Measurements from ENCODE around the gene LSAMP.

The LSAMP gene

DNA sequence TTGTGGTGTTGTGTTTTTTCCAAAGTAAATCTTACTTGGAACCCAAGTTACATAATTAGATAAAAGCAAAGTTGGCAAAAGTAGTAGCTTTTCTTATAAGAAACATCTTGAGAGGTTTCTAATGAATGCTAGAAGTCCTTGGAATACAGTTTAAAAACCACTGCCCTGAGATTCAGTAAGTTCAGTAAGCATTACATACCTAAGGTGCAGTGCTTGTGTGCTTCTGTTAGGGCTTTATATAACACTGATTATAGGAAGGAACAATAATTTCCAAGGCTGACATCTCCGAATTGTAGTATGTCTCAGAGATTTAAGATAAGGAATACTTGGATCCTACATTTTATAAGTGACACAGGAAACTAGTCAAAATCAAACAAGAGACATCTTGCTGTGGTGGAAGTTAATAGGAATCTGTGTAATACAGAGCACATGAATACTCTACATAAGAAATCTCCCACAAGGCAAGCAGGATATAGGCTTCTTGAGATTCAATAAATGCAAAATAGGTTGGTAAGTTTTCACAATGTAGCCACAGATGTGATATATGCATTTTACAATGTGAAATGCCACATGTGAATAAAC, 268.2 kb downstream of the LSAMP start:
- H3K18ac ChIP-seq (ENCODE audit: low read depth in 1 of 2, low read length in 2 of 2) = no peak overlapping the region
- no peak overlapping the region for H2AFZ ChIP-seq (ENCODE audit: low read depth, low read length)
- WGBS = no CpG with 5 or more reads among the region's 1 CpG
- H3K27ac ChIP-seq (ENCODE audit: low read length, poor library complexity, severe bottlenecking) = no peak overlapping the region
- DNase-seq = no peak
- peaks cover 3% of the 10 kb centered on the region for H3K79me1 ChIP-seq (replicated peaks; ENCODE audit: low read length, poor library complexity, severe bottlenecking)
- no peak overlapping the region for H4K8ac ChIP-seq (ENCODE audit: low read length)
- H2AK5ac ChIP-seq (ENCODE audit: low read length, severe bottlenecking) = no peak overlapping the region
- H3K36me3 ChIP-seq (ENCODE audit: control insufficient read depth in 1 of 2, insufficient read depth in 2 of 2, low read depth in 1 of 2, low read length in 2 of 2) = no peaks in the 10 kb centered on the region
- H2BK15ac ChIP-seq (ENCODE audit: low read depth, poor library complexity, severe bottlenecking) = no peak overlapping the region
- H3K4me3 ChIP-seq (ENCODE audit: insufficient read depth in 1 of 2, low read depth in 1 of 2, low read length in 2 of 2) = no peak overlapping the region
- H2BK120ac ChIP-seq (ENCODE audit: low read depth, low read length) = no peak overlapping the region
- no peaks in the 10 kb centered on the region for H3K9me3 ChIP-seq (ENCODE audit: control insufficient read depth, low read length)
- H3K27me3 ChIP-seq (ENCODE audit: control insufficient read depth in 1 of 2, insufficient read depth in 1 of 2, low read length in 2 of 2) = no peaks in the 10 kb centered on the region
- no peak overlapping the region for H4K91ac ChIP-seq (ENCODE audit: low read length)
- no peak overlapping the region for H3K4me2 ChIP-seq (ENCODE audit: low read length, poor library complexity, severe bottlenecking)
- no peaks in the 10 kb centered on the region for H3K4me1 ChIP-seq (ENCODE audit: control insufficient read depth, insufficient read depth, low read depth, low read length)
- no peak overlapping the region for H3K14ac ChIP-seq (ENCODE audit: low read length in 2 of 2)
- no peak overlapping the region for H3K9ac ChIP-seq (ENCODE audit: low read length)
- H2BK12ac ChIP-seq (ENCODE audit: low read length in 2 of 2) = no peak overlapping the region
- no peak overlapping the region for H3K23ac ChIP-seq (ENCODE audit: low read length in 2 of 2)
- no peak overlapping the region for H3K4ac ChIP-seq (ENCODE audit: low read depth in 1 of 2, low read length in 2 of 2)
- H2BK5ac ChIP-seq (ENCODE audit: low read depth, low read length, poor library complexity, severe bottlenecking) = no peak overlapping the region

DNA sequence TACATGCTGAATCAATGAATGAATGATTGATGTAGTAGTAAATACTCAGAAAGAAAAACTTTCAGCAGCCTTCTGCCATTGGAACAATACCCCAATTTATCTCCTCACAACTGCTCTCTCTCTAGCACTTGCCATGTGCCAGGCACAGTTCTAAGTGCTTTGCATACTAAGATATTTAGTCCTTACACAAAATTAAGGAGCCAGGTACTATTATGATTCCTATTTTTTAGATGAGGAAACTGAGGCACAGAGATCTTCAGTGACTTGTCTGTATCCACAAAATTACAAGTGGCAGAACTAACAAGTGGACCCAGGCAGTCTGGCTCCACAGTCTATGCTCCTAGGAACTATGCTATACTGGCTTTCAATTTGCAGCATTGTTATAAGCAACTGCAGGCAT, 279.2 kb downstream of the LSAMP start:
- Histone ChIP-seq H3K79me1 (replicated peaks; ENCODE audit: low read length, poor library complexity, severe bottlenecking) (peaks cover 9% of the 10 kb centered on the region), H3K36me3 (ENCODE audit: control insufficient read depth in 1 of 2, insufficient read depth in 2 of 2, low read depth in 1 of 2, low read length in 2 of 2) (no peaks in the 10 kb centered on the region), H4K91ac (ENCODE audit: low read length) (no peak overlapping the region), H3K14ac (ENCODE audit: low read length in 2 of 2) (no peak overlapping the region), H3K23ac (ENCODE audit: low read length in 2 of 2) (no peak overlapping the region), H2BK15ac (ENCODE audit: low read depth, poor library complexity, severe bottlenecking) (no peak overlapping the region), H3K4me3 (ENCODE audit: insufficient read depth in 1 of 2, low read depth in 1 of 2, low read length in 2 of 2) (no peak overlapping the region), H3K4ac (ENCODE audit: low read depth in 1 of 2, low read length in 2 of 2) (no peak overlapping the region), H3K4me2 (ENCODE audit: low read length, poor library complexity, severe bottlenecking) (no peak overlapping the region), H2AK5ac (ENCODE audit: low read length, severe bottlenecking) (no peak overlapping the region), H2BK120ac (ENCODE audit: low read depth, low read length) (no peak overlapping the region), H3K9me3 (ENCODE audit: control insufficient read depth, low read length) (no peaks in the 10 kb centered on the region), H3K27ac (ENCODE audit: low read length, poor library complexity, severe bottlenecking) (no peak overlapping the region), H3K27me3 (ENCODE audit: control insufficient read depth in 1 of 2, insufficient read depth in 1 of 2, low read length in 2 of 2) (no peaks in the 10 kb centered on the region), H4K8ac (ENCODE audit: low read length) (no peak overlapping the region), H3K9ac (ENCODE audit: low read length) (no peak overlapping the region), H3K4me1 (ENCODE audit: control insufficient read depth, insufficient read depth, low read depth, low read length) (peaks cover 1% of the 10 kb centered on the region), H2BK5ac (ENCODE audit: low read depth, low read length, poor library complexity, severe bottlenecking) (no peak overlapping the region), H2BK12ac (ENCODE audit: low read length in 2 of 2) (no peak overlapping the region), H3K18ac (ENCODE audit: low read depth in 1 of 2, low read length in 2 of 2) (no peak overlapping the region), H2AFZ (ENCODE audit: low read depth, low read length) (no peak overlapping the region)
- DNase-seq = no peak

- Histone ChIP-seq H3K4me1 (ENCODE audit: control insufficient read depth, insufficient read depth, low read depth, low read length) (peaks cover 1% of the 10 kb centered on the region), H3K4me2 (ENCODE audit: low read length, poor library complexity, severe bottlenecking) (no peak overlapping the region), H2BK5ac (ENCODE audit: low read depth, low read length, poor library complexity, severe bottlenecking) (no peak overlapping the region), H3K27me3 (ENCODE audit: control insufficient read depth in 1 of 2, insufficient read depth in 1 of 2, low read length in 2 of 2) (no peaks in the 10 kb centered on the region), H3K4ac (ENCODE audit: low read depth in 1 of 2, low read length in 2 of 2) (no peak overlapping the region), H3K9me3 (ENCODE audit: control insufficient read depth, low read length) (no peaks in the 10 kb centered on the region), H3K18ac (ENCODE audit: low read depth in 1 of 2, low read length in 2 of 2) (no peak overlapping the region), H4K91ac (ENCODE audit: low read length) (no peak overlapping the region), H2BK120ac (ENCODE audit: low read depth, low read length) (no peak overlapping the region), H3K4me3 (ENCODE audit: insufficient read depth in 1 of 2, low read depth in 1 of 2, low read length in 2 of 2) (no peak overlapping the region), H3K36me3 (ENCODE audit: control insufficient read depth in 1 of 2, insufficient read depth in 2 of 2, low read depth in 1 of 2, low read length in 2 of 2) (no peaks in the 10 kb centered on the region), H4K8ac (ENCODE audit: low read length) (no peak overlapping the region), H3K27ac (ENCODE audit: low read length, poor library complexity, severe bottlenecking) (no peak overlapping the region), H3K9ac (ENCODE audit: low read length) (no peak overlapping the region), H3K23ac (ENCODE audit: low read length in 2 of 2) (no peak overlapping the region), H2BK12ac (ENCODE audit: low read length in 2 of 2) (no peak overlapping the region), H2AK5ac (ENCODE audit: low read length, severe bottlenecking) (no peak overlapping the region), H2AFZ (ENCODE audit: low read depth, low read length) (no peak overlapping the region), H2BK15ac (ENCODE audit: low read depth, poor library complexity, severe bottlenecking) (no peak overlapping the region), H3K79me1 (replicated peaks; ENCODE audit: low read length, poor library complexity, severe bottlenecking) (peaks cover 9% of the 10 kb centered on the region), H3K14ac (ENCODE audit: low read length in 2 of 2) (no peak overlapping the region)
- DNase-seq = no peak
Measured at GRCh38 chr3:116165641-116166040, 279.6 kb downstream of the LSAMP start.

DNA sequence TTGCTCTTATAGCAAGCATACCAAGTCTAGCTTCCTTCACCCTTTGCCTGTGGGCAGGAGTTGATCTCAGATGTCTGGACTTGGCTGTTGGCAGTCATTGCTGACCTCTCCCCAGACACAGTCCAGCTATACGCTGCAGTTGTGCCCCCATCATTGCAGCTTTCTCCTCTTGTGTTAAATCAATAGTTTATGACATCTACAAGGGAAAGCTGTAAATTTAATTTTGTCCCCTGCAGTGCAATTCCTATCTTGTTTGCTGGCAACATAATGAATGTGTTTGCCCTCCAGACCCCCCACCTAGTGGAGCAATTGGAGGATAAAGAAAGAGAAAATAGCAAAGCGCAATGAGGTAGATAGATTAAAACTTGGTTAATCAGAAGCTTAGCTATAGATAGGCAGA, 280.2 kb downstream of the LSAMP start:
- peaks cover 9% of the 10 kb centered on the region for H3K79me1 ChIP-seq (replicated peaks; ENCODE audit: low read length, poor library complexity, severe bottlenecking)
- no peaks in the 10 kb centered on the region for H3K27me3 ChIP-seq (ENCODE audit: control insufficient read depth in 1 of 2, insufficient read depth in 1 of 2, low read length in 2 of 2)
- H2BK120ac ChIP-seq (ENCODE audit: low read depth, low read length) = no peak overlapping the region
- no peak overlapping the region for H2BK15ac ChIP-seq (ENCODE audit: low read depth, poor library complexity, severe bottlenecking)
- no peak for DNase-seq
- H2BK5ac ChIP-seq (ENCODE audit: low read depth, low read length, poor library complexity, severe bottlenecking) = no peak overlapping the region
- peaks cover 1% of the 10 kb centered on the region for H3K4me1 ChIP-seq (ENCODE audit: control insufficient read depth, insufficient read depth, low read depth, low read length)
- H3K14ac ChIP-seq (ENCODE audit: low read length in 2 of 2) = no peak overlapping the region
- H3K27ac ChIP-seq (ENCODE audit: low read length, poor library complexity, severe bottlenecking) = no peak overlapping the region
- H2AFZ ChIP-seq (ENCODE audit: low read depth, low read length) = no peak overlapping the region
- no peak overlapping the region for H2BK12ac ChIP-seq (ENCODE audit: low read length in 2 of 2)
- WGBS = no CpG with 5 or more reads among the region's 2 CpGs
- no peaks in the 10 kb centered on the region for H3K36me3 ChIP-seq (ENCODE audit: control insufficient read depth in 1 of 2, insufficient read depth in 2 of 2, low read depth in 1 of 2, low read length in 2 of 2)
- H3K23ac ChIP-seq (ENCODE audit: low read length in 2 of 2) = no peak overlapping the region
- no peak overlapping the region for H3K9ac ChIP-seq (ENCODE audit: low read length)
- no peaks in the 10 kb centered on the region for H3K9me3 ChIP-seq (ENCODE audit: control insufficient read depth, low read length)
- no peak overlapping the region for H4K8ac ChIP-seq (ENCODE audit: low read length)
- no peak overlapping the region for H3K18ac ChIP-seq (ENCODE audit: low read depth in 1 of 2, low read length in 2 of 2)
- no peak overlapping the region for H4K91ac ChIP-seq (ENCODE audit: low read length)
- no peak overlapping the region for H2AK5ac ChIP-seq (ENCODE audit: low read length, severe bottlenecking)
- no peak overlapping the region for H3K4me2 ChIP-seq (ENCODE audit: low read length, poor library complexity, severe bottlenecking)
- no peak overlapping the region for H3K4me3 ChIP-seq (ENCODE audit: insufficient read depth in 1 of 2, low read depth in 1 of 2, low read length in 2 of 2)
- H3K4ac ChIP-seq (ENCODE audit: low read depth in 1 of 2, low read length in 2 of 2) = no peak overlapping the region

Measured in mesenchymal stem cell (in vitro differentiated cells and primary cell).